MV-4-11 (cell line): Measurements from ENCODE around the gene C1orf35.

Experiments used
- DNase-seq: peaks from one replicate; lab custom pipeline; 2025; lab: John Stamatoyannopoulos, UW

Gene C1orf35

GRCh38 chr1:228079013-228079412, 24.1 kb downstream of the C1orf35 start:
- DNase-seq: no peak

- DNase-seq: no peak
These were observed 25.4 kb downstream of the C1orf35 start for GRCh38 chr1:228077565-228078330.

GRCh38 chr1:228076796-228077430, 26.2 kb downstream of the C1orf35 start:
- no peak for DNase-seq

- no peak for DNase-seq
These were observed 27.3 kb downstream of the C1orf35 start for GRCh38 chr1:228075801-228076271.

- no peak for DNase-seq
These were observed 28.0 kb downstream of the C1orf35 start for GRCh38 chr1:228074954-228075730.

GRCh38 chr1:228073857-228074545, 29.1 kb downstream of the C1orf35 start:
- no peak for DNase-seq

- DNase-seq: no peak
These were observed 29.9 kb downstream of the C1orf35 start for GRCh38 chr1:228073061-228073856.

- DNase-seq: no peak
These were observed 30.5 kb downstream of the C1orf35 start for GRCh38 chr1:228072658-228073043.

- no peak for DNase-seq
These were observed 31.1 kb downstream of the C1orf35 start for GRCh38 chr1:228071839-228072657.

- DNase-seq: no peak
These were observed 32.3 kb downstream of the C1orf35 start for GRCh38 chr1:228070851-228071250.

- DNase-seq: no peak
These were observed 33.0 kb downstream of the C1orf35 start for GRCh38 chr1:228070173-228070572.

GRCh38 chr1:228068359-228068758, 34.8 kb downstream of the C1orf35 start:
- DNase-seq: no peak

GRCh38 chr1:228066891-228067654, 36.1 kb downstream of the C1orf35 start:
- no peak for DNase-seq

- no peak for DNase-seq
These were observed 36.7 kb downstream of the C1orf35 start for GRCh38 chr1:228066416-228066815.

GRCh38 chr1:228065543-228066347, 37.4 kb downstream of the C1orf35 start:
- no peak for DNase-seq

- no peak for DNase-seq
These were observed 38.2 kb downstream of the C1orf35 start for GRCh38 chr1:228064741-228065542.

- no peak for DNase-seq
These were observed 38.8 kb downstream of the C1orf35 start for GRCh38 chr1:228064296-228064695.
